ENCODE results near the gene SERPINA9.

The SERPINA9 gene

GRCh38 chr14:94446126-94446525 lies 29.9 kb downstream of the SERPINA9 start:
- Histone ChIP-seq H3K4me1 (ENCODE audit: insufficient read depth, insufficient read length) (peaks cover 6% of the 10 kb centered on the region), H3K27me3 (ENCODE audit: insufficient read depth, insufficient read length) (no peaks in the 10 kb centered on the region), H3K36me3 (ENCODE audit: insufficient read depth, insufficient read length, low read length) (no peaks in the 10 kb centered on the region), H3K4me3 (ENCODE audit: insufficient read length, low read depth) (no peak overlapping the region), H3K9me3 (ENCODE audit: insufficient read depth, low read length) (no peaks in the 10 kb centered on the region), H3K9ac (ENCODE audit: insufficient read length, low read depth) (no peak overlapping the region)
- no peak for TF ChIP-seq ZNF274 (IDR thresholded peaks at IDR 0.05; ENCODE audit: low read depth, low read length)
- TF ChIP-seq SUZ12 (IDR thresholded peaks at IDR 0.05; ENCODE audit: extremely low read depth, insufficient read depth, insufficient read length) = no peak
- no peak for TF ChIP-seq YY1 (IDR thresholded peaks at IDR 0.05; ENCODE audit: insufficient read depth, insufficient read length)
- no peak for DNase-seq (ENCODE audit: low read depth, low spot score)

GRCh38 chr14:94445003-94445402 lies 31.0 kb downstream of the SERPINA9 start:
- Histone ChIP-seq H3K36me3 (ENCODE audit: insufficient read depth, insufficient read length, low read length) (no peaks in the 10 kb centered on the region), H3K4me1 (ENCODE audit: insufficient read depth, insufficient read length) (no peaks in the 10 kb centered on the region), H3K27me3 (ENCODE audit: insufficient read depth, insufficient read length) (no peaks in the 10 kb centered on the region), H3K4me3 (ENCODE audit: insufficient read length, low read depth) (no peak overlapping the region), H3K9me3 (ENCODE audit: insufficient read depth, low read length) (no peaks in the 10 kb centered on the region), H3K9ac (ENCODE audit: insufficient read length, low read depth) (no peak overlapping the region)
- TF ChIP-seq YY1 (IDR thresholded peaks at IDR 0.05; ENCODE audit: insufficient read depth, insufficient read length) = no peak
- TF ChIP-seq SUZ12 (IDR thresholded peaks at IDR 0.05; ENCODE audit: extremely low read depth, insufficient read depth, insufficient read length) = no peak
- TF ChIP-seq ZNF274 (IDR thresholded peaks at IDR 0.05; ENCODE audit: low read depth, low read length) = no peak
- DNase-seq (ENCODE audit: low read depth, low spot score) = no peak

GRCh38 chr14:94441531-94442205 lies 34.3 kb downstream of the SERPINA9 start:
- no peaks in the 10 kb centered on the region for H3K27me3 ChIP-seq (ENCODE audit: insufficient read depth, insufficient read length)
- DNase-seq (ENCODE audit: low read depth, low spot score) = no peak
- no peak overlapping the region for H3K4me3 ChIP-seq (ENCODE audit: insufficient read length, low read depth)
- H3K9ac ChIP-seq (ENCODE audit: insufficient read length, low read depth) = no peak overlapping the region
- H3K9me3 ChIP-seq (ENCODE audit: insufficient read depth, low read length) = no peaks in the 10 kb centered on the region
- no peaks in the 10 kb centered on the region for H3K36me3 ChIP-seq (ENCODE audit: insufficient read depth, insufficient read length, low read length)
- no peak for TF ChIP-seq ZNF274 (IDR thresholded peaks at IDR 0.05; ENCODE audit: low read depth, low read length)
- TF ChIP-seq SUZ12 (IDR thresholded peaks at IDR 0.05; ENCODE audit: extremely low read depth, insufficient read depth, insufficient read length) = no peak
- no peak for TF ChIP-seq YY1 (IDR thresholded peaks at IDR 0.05; ENCODE audit: insufficient read depth, insufficient read length)
- no peaks in the 10 kb centered on the region for H3K4me1 ChIP-seq (ENCODE audit: insufficient read depth, insufficient read length)

GRCh38 chr14:94441130-94441529 lies 34.9 kb downstream of the SERPINA9 start:
- Histone ChIP-seq H3K36me3 (ENCODE audit: insufficient read depth, insufficient read length, low read length) (no peaks in the 10 kb centered on the region), H3K4me3 (ENCODE audit: insufficient read length, low read depth) (no peak overlapping the region), H3K9ac (ENCODE audit: insufficient read length, low read depth) (no peak overlapping the region), H3K4me1 (ENCODE audit: insufficient read depth, insufficient read length) (no peaks in the 10 kb centered on the region), H3K27me3 (ENCODE audit: insufficient read depth, insufficient read length) (no peaks in the 10 kb centered on the region), H3K9me3 (ENCODE audit: insufficient read depth, low read length) (no peaks in the 10 kb centered on the region)
- DNase-seq (ENCODE audit: low read depth, low spot score) = no peak
- TF ChIP-seq ZNF274 (IDR thresholded peaks at IDR 0.05; ENCODE audit: low read depth, low read length) = no peak
- no peak for TF ChIP-seq SUZ12 (IDR thresholded peaks at IDR 0.05; ENCODE audit: extremely low read depth, insufficient read depth, insufficient read length)
- no peak for TF ChIP-seq YY1 (IDR thresholded peaks at IDR 0.05; ENCODE audit: insufficient read depth, insufficient read length)

- no peak for DNase-seq (ENCODE audit: low read depth, low spot score)
- H3K27me3 ChIP-seq (ENCODE audit: insufficient read depth, insufficient read length) = no peaks in the 10 kb centered on the region
- TF ChIP-seq ZNF274 (IDR thresholded peaks at IDR 0.05; ENCODE audit: low read depth, low read length) = no peak
- no peak for TF ChIP-seq SUZ12 (IDR thresholded peaks at IDR 0.05; ENCODE audit: extremely low read depth, insufficient read depth, insufficient read length)
- TF ChIP-seq YY1 (IDR thresholded peaks at IDR 0.05; ENCODE audit: insufficient read depth, insufficient read length) = no peak
- no peaks in the 10 kb centered on the region for H3K4me1 ChIP-seq (ENCODE audit: insufficient read depth, insufficient read length)
- no peaks in the 10 kb centered on the region for H3K9me3 ChIP-seq (ENCODE audit: insufficient read depth, low read length)
- no peak overlapping the region for H3K9ac ChIP-seq (ENCODE audit: insufficient read length, low read depth)
- H3K36me3 ChIP-seq (ENCODE audit: insufficient read depth, insufficient read length, low read length) = no peaks in the 10 kb centered on the region
- no peak overlapping the region for H3K4me3 ChIP-seq (ENCODE audit: insufficient read length, low read depth)
Observed at GRCh38 chr14:94439453-94440057, 36.4 kb downstream of the SERPINA9 start.

GRCh38 chr14:94428610-94429009 lies 47.4 kb downstream of the SERPINA9 start:
- Histone ChIP-seq H3K4me1 (ENCODE audit: insufficient read depth, insufficient read length) (no peaks in the 10 kb centered on the region), H3K4me3 (ENCODE audit: insufficient read length, low read depth) (no peak overlapping the region), H3K9ac (ENCODE audit: insufficient read length, low read depth) (no peak overlapping the region), H3K27me3 (ENCODE audit: insufficient read depth, insufficient read length) (no peaks in the 10 kb centered on the region), H3K36me3 (ENCODE audit: insufficient read depth, insufficient read length, low read length) (no peaks in the 10 kb centered on the region), H3K9me3 (ENCODE audit: insufficient read depth, low read length) (peaks cover 5% of the 10 kb centered on the region; the same call in 1 of the 2 replicates)
- no peak for DNase-seq (ENCODE audit: low read depth, low spot score)
- no peak for TF ChIP-seq SUZ12 (IDR thresholded peaks at IDR 0.05; ENCODE audit: extremely low read depth, insufficient read depth, insufficient read length)
- TF ChIP-seq ZNF274 (IDR thresholded peaks at IDR 0.05; ENCODE audit: low read depth, low read length) = no peak
- no peak for TF ChIP-seq YY1 (IDR thresholded peaks at IDR 0.05; ENCODE audit: insufficient read depth, insufficient read length)

- TF ChIP-seq YY1 (IDR thresholded peaks at IDR 0.05; ENCODE audit: insufficient read depth, insufficient read length) (no peak), ZNF274 (IDR thresholded peaks at IDR 0.05; ENCODE audit: low read depth, low read length) (no peak), SUZ12 (IDR thresholded peaks at IDR 0.05; ENCODE audit: extremely low read depth, insufficient read depth, insufficient read length) (no peak)
- no peak overlapping the region for H3K9ac ChIP-seq (ENCODE audit: insufficient read length, low read depth)
- H3K4me3 ChIP-seq (ENCODE audit: insufficient read length, low read depth) = no peak overlapping the region
- DNase-seq (ENCODE audit: low read depth, low spot score) = no peak
- no peaks in the 10 kb centered on the region for H3K4me1 ChIP-seq (ENCODE audit: insufficient read depth, insufficient read length)
- no peaks in the 10 kb centered on the region for H3K36me3 ChIP-seq (ENCODE audit: insufficient read depth, insufficient read length, low read length)
- peaks cover 5% of the 10 kb centered on the region; the same call in 1 of the 2 replicates for H3K9me3 ChIP-seq (ENCODE audit: insufficient read depth, low read length)
- H3K27me3 ChIP-seq (ENCODE audit: insufficient read depth, insufficient read length) = no peaks in the 10 kb centered on the region
Observed at GRCh38 chr14:94427016-94427613, 48.9 kb downstream of the SERPINA9 start.
